Measurements from ENCODE around the gene RNF6. TPM values are rescaled to one million over a fixed set of nuclear protein-coding genes. Genes with fewer than 3 reads are reported as not detected.

The RNF6 gene
- total and polyA plus RNA-seq, 5 donors: 11.1 to 24.7 (median 21.5) TPM

Other genes starting within 250 kb of the RNF6 start
- under 1 TPM in 3 of 4 donors, not detected in 1; 0.12 to 0.34 (median 0.22) TPM for gene SHISA2, start 170.3 kb downstream of the RNF6 start, total RNA-seq
- gene SHISA2, start 170.3 kb downstream of the RNF6 start, polyA plus RNA-seq: 0.07 TPM
- 10 to 100 TPM in 3 of 4 donors, 1 to 10 TPM in 1; 10.0 to 13.6 (median 11.9) TPM for gene CDK8, start 31.8 kb upstream of the RNF6 start, total RNA-seq
- gene CDK8, start 31.8 kb upstream of the RNF6 start, polyA plus RNA-seq: 6.1 TPM

Data from right cardiac atrium (tissue), 5 donors.